Activated CD4-positive, alpha-beta T cell treated with anti-CD3 and anti-CD28 coated beads, Interleukin-2, amount 50 U/mL, for 48 hours (primary cell): ENCODE measurements around the gene SPRY1.

Source experiments
- DNase-seq, 2 experiments: peaks; one replicate each; pipeline ENCODE4 v3.0.0-alpha.2; 2020

Gene SPRY1

DNA sequence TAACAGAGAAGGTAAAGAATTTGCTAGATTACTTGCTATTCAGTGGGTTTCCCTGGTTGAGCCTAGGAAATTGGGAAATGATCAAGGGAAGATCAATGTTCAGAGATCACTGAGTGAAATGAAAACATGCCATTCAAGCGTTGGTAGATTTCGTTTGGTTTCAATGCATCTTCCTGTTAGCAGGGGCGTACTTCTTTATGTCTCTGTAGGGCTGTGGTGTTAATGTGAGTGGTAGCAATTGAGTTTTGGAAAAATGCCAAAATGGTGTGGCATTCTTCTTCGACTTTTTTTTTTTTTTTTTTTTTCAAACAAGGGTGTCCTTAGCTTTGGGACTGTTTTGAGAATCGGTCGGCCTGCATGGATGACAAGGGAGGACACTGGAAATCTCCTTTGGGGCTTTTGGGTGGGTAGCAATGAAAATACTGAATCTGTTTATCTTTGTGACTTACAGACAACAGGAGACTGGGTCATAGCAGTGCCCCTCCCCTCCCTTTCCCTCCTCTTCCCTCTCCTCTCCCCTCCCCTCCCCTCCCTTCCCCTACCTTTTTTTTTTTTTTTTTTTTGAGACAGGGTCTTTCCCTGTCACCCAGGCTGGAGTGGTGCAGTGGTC lies 50.4 kb downstream of the SPRY1 start:
- no peak for DNase-seq

- no peak for DNase-seq
These were observed 52.8 kb downstream of the SPRY1 start for GRCh38 chr4:123449362-123449761.

DNA sequence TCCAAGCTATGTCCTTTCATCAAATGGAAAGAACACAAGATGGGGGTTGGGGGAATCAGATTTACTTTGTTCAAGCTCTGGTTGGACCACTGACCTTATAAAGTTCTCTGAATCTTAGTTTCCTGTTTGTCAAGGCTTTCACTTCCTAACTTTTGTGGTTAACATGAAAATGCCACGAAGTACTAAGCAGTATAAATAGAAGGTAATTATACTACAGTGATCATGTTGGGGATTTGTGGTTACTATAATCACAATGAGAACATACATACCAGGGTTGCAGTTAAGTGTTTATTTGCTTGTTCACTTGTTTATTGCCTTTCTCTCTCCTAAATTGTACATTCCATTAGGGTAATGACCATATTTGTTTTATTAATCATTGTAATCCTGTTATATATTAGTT lies 53.2 kb downstream of the SPRY1 start:
- no peak for DNase-seq

DNA sequence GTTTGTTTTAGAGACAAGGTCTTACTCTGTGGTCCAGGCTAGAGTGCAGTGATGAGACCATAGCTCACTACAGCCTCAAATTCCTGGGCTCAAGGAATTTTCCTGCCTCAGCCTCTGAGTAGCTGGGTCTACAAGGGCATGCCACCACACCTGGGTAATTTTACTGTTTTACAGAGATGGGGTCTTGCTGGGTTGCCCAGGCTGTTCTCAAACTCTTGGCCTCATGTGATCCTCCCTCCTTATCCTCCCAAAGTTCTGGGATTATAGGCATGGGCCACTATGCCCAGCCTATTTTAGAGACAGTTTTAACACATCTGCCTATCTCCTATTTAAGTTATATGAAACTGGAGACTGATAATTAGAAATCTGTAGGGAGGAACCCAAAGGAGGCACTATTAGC lies 53.8 kb downstream of the SPRY1 start:
- no peak for DNase-seq

DNA sequence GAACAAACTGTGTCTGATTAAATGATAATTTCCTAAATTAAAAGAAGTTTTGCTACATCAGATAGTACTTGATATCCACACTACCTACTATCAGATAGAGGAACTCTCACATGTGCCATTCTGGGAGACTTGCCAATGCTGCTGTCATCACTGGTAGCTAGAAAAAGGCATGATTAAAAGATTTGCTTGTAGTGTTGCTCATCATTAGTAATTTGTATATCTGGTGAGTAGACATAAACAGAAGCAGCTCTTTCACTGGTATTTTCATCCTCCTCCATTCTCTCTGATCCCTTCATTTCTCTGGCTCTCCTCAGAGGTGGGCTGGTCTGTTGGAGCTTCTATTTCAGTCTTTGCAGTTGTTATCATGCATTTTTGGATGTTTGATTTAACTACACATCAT lies 56.0 kb downstream of the SPRY1 start:
- no peak for DNase-seq

DNA sequence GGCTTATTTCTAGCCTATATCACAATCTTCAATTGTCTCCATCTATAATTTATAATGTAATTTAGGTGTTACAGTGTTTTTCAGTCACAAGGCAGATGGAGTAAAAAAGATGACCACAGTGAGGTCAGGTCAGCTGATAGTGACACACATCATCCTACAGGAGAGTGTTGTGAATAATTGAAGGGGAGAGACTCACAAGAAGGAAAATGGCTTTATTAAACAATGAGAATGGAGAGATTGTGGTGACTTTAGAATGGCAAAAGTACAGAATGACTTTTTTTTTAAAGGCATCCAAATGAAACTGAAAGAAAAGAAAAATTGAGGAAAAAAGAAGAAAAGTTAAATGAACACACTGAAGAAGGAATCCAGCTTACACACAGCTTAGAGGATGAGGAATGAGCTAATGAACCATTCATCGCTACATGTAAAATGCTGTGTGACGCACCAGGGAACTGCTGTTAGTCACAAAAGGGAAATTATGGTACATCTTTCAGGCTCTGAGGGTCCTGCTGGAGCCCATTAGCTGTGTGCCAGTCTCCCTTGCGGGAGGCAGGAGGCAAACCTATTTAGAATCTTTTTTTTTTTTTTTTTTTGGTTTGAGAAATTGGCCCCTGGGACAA lies 56.6 kb downstream of the SPRY1 start:
- DNase-seq: no peak
